Activated CD8-positive, alpha-beta memory T cell treated with anti-CD3 and anti-CD28 coated beads for 36 hours (primary cell): Measurements from ENCODE around the gene FIZ1. TPM values are rescaled to one million over a fixed set of nuclear protein-coding genes. Genes with fewer than 3 reads are reported as not detected.
"Not testable (repeated sequence)": the region's sequence is repeated elsewhere in the genome, so short reads cannot be mapped to it uniquely, and the experiment has no call there.

Experiments
- CTCF ChIA-PET: fragments of 350-600 bp; sonication (Branson Sonifier 250); formaldehyde crosslinking; loops from one replicate; lab custom pipeline; 2021; ENCODE audit warnings: antibody characterized with exemption; lab: Charles Lee
- POLR2A ChIA-PET: fragments of 350-600 bp; sonication (Branson Sonifier 250); formaldehyde crosslinking; loops from one replicate; lab custom pipeline; 2021; ENCODE audit warnings: antibody characterized with exemption; lab: Charles Lee
- total RNA-seq, 2 experiments: library from RNA; stranded (reverse); gene quantifications; one replicate each; pipeline ENCODE4 v1.2.3, GENCODE V29; 2021

FIZ1 gene
- total RNA-seq, 2 experiments from 2014 or later, result 17.4 to 17.8 TPM

GRCh38 chr19:55569477-55569876 lies 29.8 kb downstream of the FIZ1 start:
- CTCF ChIA-PET, POLR2A ChIA-PET: not testable (repeated sequence)

GRCh38 chr19:55567708-55568328 lies 31.5 kb downstream of the FIZ1 start:
- POLR2A ChIA-PET, result no interaction called here
- CTCF ChIA-PET, result no interaction called here

- POLR2A ChIA-PET, result no interaction called here
These were observed 32.5 kb downstream of the FIZ1 start for GRCh38 chr19:55566823-55567222.

GRCh38 chr19:55563261-55563690 lies 36.0 kb downstream of the FIZ1 start:
- POLR2A ChIA-PET, result no interaction called here
- CTCF ChIA-PET, result no interaction called here

More at GRCh38 chr19:55566823-55567222, 32.5 kb downstream of the FIZ1 start:
- CTCF ChIA-PET, result no interaction called here

GRCh38 chr19:55559684-55560083 lies 39.6 kb downstream of the FIZ1 start:
- ChIA-PET CTCF (interaction anchor here (0.6 kb wide), 1 partner anchor 393 kb away, joined by 3 read pairs; no protein-coding TSS in a partner anchor), POLR2A (no interaction called here)

GRCh38 chr19:55554741-55555152 lies 44.6 kb downstream of the FIZ1 start:
- ChIA-PET POLR2A (no interaction called here), CTCF (no interaction called here)

GRCh38 chr19:55554302-55554701 lies 45.0 kb downstream of the FIZ1 start:
- ChIA-PET CTCF (no interaction called here), POLR2A (interaction anchor here (0.5 kb wide), 1 partner anchor 22 kb away, joined by 5 read pairs; no protein-coding TSS in a partner anchor)

- POLR2A ChIA-PET, result interaction anchor here (0.5 kb wide), 1 partner anchor 21 kb away, joined by 5 read pairs; no protein-coding TSS in a partner anchor
- CTCF ChIA-PET, result no interaction called here
These were observed 45.8 kb downstream of the FIZ1 start for GRCh38 chr19:55553217-55554182.

- POLR2A ChIA-PET, result no interaction called here
- CTCF ChIA-PET, result no interaction called here
These were observed 46.7 kb downstream of the FIZ1 start for GRCh38 chr19:55552620-55553019.

GRCh38 chr19:55552206-55552605 lies 47.1 kb downstream of the FIZ1 start:
- ChIA-PET POLR2A (no interaction called here), CTCF (no interaction called here)

- POLR2A ChIA-PET, result no interaction called here
- CTCF ChIA-PET, result interaction anchor here (0.6 kb wide), 1 partner anchor 58 kb away, joined by 4 read pairs; no protein-coding TSS in a partner anchor
These were observed 49.0 kb downstream of the FIZ1 start for GRCh38 chr19:55550321-55550650.

- CTCF ChIA-PET, result interaction anchor here (0.6 kb wide), 1 partner anchor 59 kb away, joined by 4 read pairs; no protein-coding TSS in a partner anchor
- POLR2A ChIA-PET, result no interaction called here
These were observed 49.6 kb downstream of the FIZ1 start for GRCh38 chr19:55549500-55550320.

GRCh38 chr19:55546822-55547614 lies 52.3 kb downstream of the FIZ1 start:
- POLR2A ChIA-PET, result no interaction called here
- CTCF ChIA-PET, result interaction anchor here (0.6 to 1.3 kb wide), 2 partner anchors 13 to 84 kb away, joined by 3 to 4 read pairs; no protein-coding TSS in a partner anchor

GRCh38 chr19:55546011-55546410 lies 53.3 kb downstream of the FIZ1 start:
- ChIA-PET POLR2A (no interaction called here), CTCF (no interaction called here)

GRCh38 chr19:55545443-55545842 lies 53.9 kb downstream of the FIZ1 start, which contains the start of gene SBK3:
Gene SBK3, minus strand, starts transcription at chr19:55545543. Its CDS starts 0 bp downstream, at chr19:55545543.
- POLR2A ChIA-PET, result no interaction called here
- CTCF ChIA-PET, result no interaction called here

GRCh38 chr19:55544776-55545439 lies 54.4 kb downstream of the FIZ1 start:
- ChIA-PET CTCF (no interaction called here), POLR2A (no interaction called here)

- CTCF ChIA-PET, result no interaction called here
- POLR2A ChIA-PET, result no interaction called here
These were observed 55.3 kb downstream of the FIZ1 start for GRCh38 chr19:55544014-55544413.

- ChIA-PET POLR2A (no interaction called here), CTCF (no interaction called here)
These were observed 55.8 kb downstream of the FIZ1 start for GRCh38 chr19:55543567-55543966.
